ENCODE results near the gene PHACTR4.

Gene PHACTR4

GRCh38 chr1:28416509-28417194 lies 47.1 kb downstream of the PHACTR4 start (continued):
- TF ChIP-seq ZNF624 (tag by site-specific recombination; IDR thresholded peaks at IDR 0.05) (no peak), ZNF416 (tag by site-specific recombination; IDR thresholded peaks at IDR 0.05) (no peak), ZNF670 (tag by site-specific recombination; IDR thresholded peaks at IDR 0.05; ENCODE audit: low read depth) (no peak), EGR2 (tag by site-specific recombination; IDR thresholded peaks at IDR 0.05; ENCODE audit: low read depth) (no peak), ZBTB26 (tag by site-specific recombination; optimal IDR thresholded peaks at IDR 0.05) (no peak), ZNF776 (tag by site-specific recombination; IDR thresholded peaks at IDR 0.05; ENCODE audit: borderline replicate concordance) (no peak), ZNF600 (tag by site-specific recombination; IDR thresholded peaks at IDR 0.05) (peak; percentile 87), ZNF184 (tag by site-specific recombination; IDR thresholded peaks at IDR 0.05) (no peak), INSM2 (tag by site-specific recombination; IDR thresholded peaks at IDR 0.05) (peak; percentile 67; the same call in 1 of the 2 replicates), ZNF777 (tag by site-specific recombination; IDR thresholded peaks at IDR 0.05; ENCODE audit: borderline replicate concordance) (no peak), SALL2 (tag by site-specific recombination; IDR thresholded peaks at IDR 0.05; ENCODE audit: borderline replicate concordance) (no peak), TCF7L2 (IDR thresholded peaks at IDR 0.05; ENCODE audit: borderline replicate concordance, low read depth, low read length) (no peak), ZNF768 (tag by site-specific recombination; IDR thresholded peaks at IDR 0.05) (no peak), ZNF394 (tag by site-specific recombination; IDR thresholded peaks at IDR 0.05; ENCODE audit: borderline replicate concordance) (0 out of 2 replicates have a peak, but pooled peaks have one; percentile 11), ZNF23 (tag by site-specific recombination; IDR thresholded peaks at IDR 0.05; ENCODE audit: borderline replicate concordance) (no peak), MZF1 (tag by site-specific recombination; IDR thresholded peaks at IDR 0.05; ENCODE audit: borderline replicate concordance) (no peak), ZNF214 (tag by site-specific recombination; IDR thresholded peaks at IDR 0.05; ENCODE audit: borderline replicate concordance) (no peak), ZNF701 (tag by site-specific recombination; IDR thresholded peaks at IDR 0.05) (no peak), HIC1 (tag by site-specific recombination; IDR thresholded peaks at IDR 0.05) (peak; percentile 52; the same call in 1 of the 2 replicates), TRIM28 (IDR thresholded peaks at IDR 0.05; ENCODE audit: borderline replicate concordance, low read length) (peak; percentile 21; the same call in 1 of the 2 replicates)
- TF ChIP-seq, protein P1, sequence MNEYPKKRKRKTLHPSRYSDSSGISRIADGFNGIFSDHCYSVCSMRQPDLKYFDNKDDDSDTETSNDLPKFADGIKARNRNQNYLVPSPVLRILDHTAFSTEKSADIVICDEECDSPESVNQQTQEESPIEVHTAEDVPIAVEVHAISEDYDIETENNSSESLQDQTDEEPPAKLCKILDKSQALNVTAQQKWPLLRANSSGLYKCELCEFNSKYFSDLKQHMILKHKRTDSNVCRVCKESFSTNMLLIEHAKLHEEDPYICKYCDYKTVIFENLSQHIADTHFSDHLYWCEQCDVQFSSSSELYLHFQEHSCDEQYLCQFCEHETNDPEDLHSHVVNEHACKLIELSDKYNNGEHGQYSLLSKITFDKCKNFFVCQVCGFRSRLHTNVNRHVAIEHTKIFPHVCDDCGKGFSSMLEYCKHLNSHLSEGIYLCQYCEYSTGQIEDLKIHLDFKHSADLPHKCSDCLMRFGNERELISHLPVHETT (tag by site-specific recombination; IDR thresholded peaks at IDR 0.05): no peak
- TF ChIP-seq, protein P2, sequence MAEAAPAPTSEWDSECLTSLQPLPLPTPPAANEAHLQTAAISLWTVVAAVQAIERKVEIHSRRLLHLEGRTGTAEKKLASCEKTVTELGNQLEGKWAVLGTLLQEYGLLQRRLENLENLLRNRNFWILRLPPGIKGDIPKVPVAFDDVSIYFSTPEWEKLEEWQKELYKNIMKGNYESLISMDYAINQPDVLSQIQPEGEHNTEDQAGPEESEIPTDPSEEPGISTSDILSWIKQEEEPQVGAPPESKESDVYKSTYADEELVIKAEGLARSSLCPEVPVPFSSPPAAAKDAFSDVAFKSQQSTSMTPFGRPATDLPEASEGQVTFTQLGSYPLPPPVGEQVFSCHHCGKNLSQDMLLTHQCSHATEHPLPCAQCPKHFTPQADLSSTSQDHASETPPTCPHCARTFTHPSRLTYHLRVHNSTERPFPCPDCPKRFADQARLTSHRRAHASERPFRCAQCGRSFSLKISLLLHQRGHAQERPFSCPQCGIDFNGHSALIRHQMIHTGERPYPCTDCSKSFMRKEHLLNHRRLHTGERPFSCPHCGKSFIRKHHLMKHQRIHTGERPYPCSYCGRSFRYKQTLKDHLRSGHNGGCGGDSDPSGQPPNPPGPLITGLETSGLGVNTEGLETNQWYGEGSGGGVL (tag by site-specific recombination; IDR thresholded peaks at IDR 0.05): no peak
- TF ChIP-seq, protein P3, sequence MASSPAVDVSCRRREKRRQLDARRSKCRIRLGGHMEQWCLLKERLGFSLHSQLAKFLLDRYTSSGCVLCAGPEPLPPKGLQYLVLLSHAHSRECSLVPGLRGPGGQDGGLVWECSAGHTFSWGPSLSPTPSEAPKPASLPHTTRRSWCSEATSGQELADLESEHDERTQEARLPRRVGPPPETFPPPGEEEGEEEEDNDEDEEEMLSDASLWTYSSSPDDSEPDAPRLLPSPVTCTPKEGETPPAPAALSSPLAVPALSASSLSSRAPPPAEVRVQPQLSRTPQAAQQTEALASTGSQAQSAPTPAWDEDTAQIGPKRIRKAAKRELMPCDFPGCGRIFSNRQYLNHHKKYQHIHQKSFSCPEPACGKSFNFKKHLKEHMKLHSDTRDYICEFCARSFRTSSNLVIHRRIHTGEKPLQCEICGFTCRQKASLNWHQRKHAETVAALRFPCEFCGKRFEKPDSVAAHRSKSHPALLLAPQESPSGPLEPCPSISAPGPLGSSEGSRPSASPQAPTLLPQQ (tag by site-specific recombination; IDR thresholded peaks at IDR 0.05): peak; percentile 47

Data from HEK293 (cell line).